ENCODE measurements around the gene SAMD8.

Gene SAMD8

DNA sequence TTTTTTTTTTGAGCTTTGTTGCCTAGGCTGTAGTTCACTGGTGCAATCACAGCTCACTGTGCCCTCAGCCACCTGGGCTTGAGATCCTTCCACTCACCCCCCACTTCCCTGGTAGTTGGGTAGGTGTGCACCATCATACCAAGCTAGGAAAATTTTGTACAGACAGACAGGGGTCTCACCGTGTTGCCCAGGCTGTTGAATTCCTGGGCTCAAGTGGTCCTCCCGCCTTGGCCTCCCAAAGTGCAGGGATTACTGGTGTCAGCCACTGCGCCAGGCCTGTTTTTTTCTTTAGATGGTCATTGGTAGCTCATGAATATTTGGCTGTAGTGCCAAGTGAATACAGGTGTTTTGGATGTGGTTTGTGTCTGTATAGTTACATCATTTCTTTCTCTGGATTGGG lies 116.8 kb downstream of the SAMD8 start:
- no peak for TF ChIP-seq CTCF (IDR thresholded peaks at IDR 0.05)

GRCh38 chr10:75228834-75229233 lies 117.4 kb downstream of the SAMD8 start:
- no peak for TF ChIP-seq CTCF (IDR thresholded peaks at IDR 0.05)

DNA sequence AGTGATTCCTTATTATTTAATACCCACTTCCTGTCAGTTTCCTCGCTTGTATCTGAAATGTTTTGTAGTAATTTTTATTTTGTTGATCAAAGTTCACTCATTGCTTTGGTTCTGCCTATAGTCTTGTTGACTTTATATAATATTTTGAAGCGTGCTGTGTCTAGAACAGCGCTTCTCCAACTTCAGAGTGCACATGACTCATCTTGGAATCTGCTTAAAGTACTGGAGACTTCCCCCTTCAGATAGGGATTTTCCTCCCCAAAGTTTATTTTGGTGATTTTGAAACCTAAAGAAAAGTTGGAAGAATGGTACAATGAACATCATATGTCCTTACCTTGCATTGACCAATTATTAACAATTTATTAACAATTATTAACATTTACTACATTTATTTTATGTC lies 118.5 kb downstream of the SAMD8 start:
- no peak for TF ChIP-seq CTCF (IDR thresholded peaks at IDR 0.05)

GRCh38 chr10:75230600-75231038 lies 119.2 kb downstream of the SAMD8 start:
- TF ChIP-seq CTCF (IDR thresholded peaks at IDR 0.05) = peak; percentile 95

Measured in LNCAP (cell line).